GM18858 (cell line): ENCODE measurements around the gene SAP25.

ENCODE experiments used
- ATAC-seq: cut with Tn5 transposase; IDR thresholded peaks from one replicate; pipeline ENCODE4 v1.9.1; 2021; ENCODE audit not compliant: unreplicated experiment

SAP25 gene

DNA sequence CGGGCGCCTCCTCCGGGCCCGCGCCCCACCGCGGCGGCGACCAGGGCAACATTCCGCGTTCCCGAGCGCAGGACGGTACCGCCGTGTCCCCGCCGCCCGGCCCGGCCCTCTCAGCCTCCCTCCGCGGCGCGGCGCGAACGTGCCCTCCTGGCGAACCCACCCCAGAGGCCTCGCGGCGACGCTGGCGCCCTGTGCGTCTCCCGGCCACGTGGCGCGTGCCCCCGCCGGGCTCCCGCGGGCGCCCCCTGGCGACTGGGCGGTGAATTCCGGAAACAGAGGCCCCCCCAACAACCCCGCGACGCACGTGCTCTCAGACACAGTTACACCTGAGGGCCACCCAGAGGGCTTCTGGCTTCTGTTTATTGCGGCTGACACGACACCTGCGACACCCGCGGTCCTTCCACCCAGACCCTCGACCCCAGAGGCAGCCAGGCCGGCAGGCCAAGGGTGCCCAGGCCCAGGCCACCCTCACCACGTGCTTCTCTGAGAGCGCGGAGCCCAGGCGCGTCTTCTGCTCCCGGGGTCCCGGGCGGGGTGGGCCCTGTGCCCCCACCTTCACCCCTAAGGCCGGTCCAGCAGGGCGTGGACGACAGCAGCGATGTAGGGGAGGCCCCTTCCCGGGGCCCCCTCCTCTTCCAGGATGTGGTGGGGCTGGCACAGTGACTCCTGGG lies at the start of gene SAP25:
SAP25 (minus strand) TSS at position 210 of the 671 bp plus-strand sequence; CDS start at position 52, 158 bp downstream.
- ATAC-seq = no peak

DNA sequence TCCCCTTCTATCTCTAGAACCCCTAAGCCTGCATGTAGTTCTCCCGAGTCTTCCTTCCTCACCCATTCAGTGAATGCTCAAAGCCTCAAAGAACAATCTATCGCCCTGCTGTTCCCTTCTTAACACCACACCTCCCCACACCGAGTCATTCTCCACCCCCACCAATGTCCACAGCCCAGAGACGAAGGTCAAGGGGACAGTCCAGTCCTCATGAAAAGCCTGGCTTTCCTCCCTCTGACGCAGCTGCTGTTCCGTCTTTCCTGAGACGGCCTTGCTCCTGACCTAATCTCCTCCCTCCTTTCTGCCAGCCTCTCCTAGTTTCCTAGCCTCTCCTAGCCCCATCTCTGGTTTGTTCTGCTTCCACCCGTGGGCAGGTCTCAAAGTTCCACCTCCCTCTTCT lies 47.9 kb upstream of the SAP25 start:
- ATAC-seq = no peak

DNA sequence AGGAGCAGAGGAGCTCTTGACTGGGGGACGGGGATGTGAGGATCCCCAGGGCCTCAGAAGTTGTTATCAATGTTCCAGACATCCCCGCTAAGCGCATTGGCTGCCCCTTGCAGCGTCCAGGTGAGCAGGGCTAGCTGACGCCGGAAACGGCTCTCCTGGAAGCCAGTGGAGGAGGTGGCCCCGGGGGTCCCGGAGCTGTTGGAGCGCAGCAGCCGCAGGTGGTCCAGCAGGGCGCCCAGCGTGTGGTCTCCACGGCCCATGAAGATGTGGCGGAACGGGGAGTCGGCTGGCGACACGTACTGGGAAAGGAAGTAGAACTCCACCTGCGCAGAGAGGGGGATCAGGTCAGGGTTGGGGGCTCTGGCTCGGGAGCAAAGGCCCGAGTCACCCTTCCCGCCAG lies 47.1 kb upstream of the SAP25 start:
- no peak for ATAC-seq

- ATAC-seq = no peak
Measured at GRCh38 chr7:100620239-100620638, 46.5 kb upstream of the SAP25 start.

DNA sequence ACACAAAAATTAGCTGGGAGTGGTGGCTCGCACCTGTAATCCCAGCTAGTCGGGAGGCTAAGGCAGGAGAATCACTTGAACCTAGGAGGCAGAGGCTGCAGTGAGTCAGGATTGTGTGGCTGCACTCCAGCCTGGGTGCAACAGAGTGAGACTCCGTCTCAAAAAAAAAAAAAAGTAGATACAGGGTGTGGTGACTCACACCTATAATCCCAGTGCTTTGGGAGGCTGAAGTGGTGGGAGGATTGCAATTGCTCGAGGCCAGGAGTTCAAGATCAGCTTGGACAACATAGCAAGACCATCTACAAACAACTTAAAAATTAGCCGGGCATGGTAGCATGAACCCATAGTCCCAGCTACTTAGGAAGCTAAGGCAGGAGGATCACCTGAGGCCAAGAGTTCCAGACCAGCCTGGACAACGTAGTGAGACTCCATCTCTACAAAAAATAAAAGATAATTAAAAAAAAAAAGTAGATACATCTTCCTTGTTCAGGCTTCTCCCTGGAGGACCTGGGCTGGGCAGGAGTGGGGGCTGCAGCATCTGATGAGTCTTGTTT lies 40.7 kb upstream of the SAP25 start:
- no peak for ATAC-seq

DNA sequence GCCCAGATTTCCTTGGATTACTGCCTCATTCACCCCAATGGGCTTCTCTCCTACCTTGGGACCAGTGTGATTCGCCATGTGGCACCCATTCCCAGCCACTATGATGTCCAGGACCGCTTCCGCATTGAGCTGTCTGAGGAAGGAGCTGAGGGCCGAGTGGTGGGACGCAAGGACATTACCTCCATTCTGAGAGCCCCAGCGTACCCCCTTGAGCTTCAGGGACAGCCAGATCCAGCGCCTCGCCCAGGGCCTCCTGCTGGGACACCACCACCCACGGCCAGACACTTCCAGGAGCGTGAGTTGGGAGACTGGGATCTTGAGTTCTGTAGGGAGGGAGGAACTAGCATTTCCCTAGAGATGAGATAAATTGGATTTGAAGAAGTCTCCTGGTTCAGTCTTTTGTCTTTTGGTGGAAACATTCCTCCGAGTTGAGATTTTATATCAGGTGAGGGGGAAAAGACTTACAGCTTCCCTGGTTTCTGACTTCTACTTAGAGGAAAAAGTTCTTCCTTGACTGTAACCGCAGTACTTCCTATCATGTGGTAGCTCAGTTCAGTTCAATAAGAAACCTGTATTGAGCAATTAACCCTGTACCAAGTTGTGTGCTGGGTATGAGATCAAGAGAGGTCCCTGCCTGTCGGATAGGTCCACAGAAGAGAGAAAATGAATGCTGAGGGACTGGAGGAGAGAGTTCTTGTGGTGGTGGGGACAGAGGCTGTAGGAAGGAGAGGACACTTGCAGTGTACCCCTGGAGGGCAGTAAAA lies 39.9 kb upstream of the SAP25 start:
- no peak for ATAC-seq

DNA sequence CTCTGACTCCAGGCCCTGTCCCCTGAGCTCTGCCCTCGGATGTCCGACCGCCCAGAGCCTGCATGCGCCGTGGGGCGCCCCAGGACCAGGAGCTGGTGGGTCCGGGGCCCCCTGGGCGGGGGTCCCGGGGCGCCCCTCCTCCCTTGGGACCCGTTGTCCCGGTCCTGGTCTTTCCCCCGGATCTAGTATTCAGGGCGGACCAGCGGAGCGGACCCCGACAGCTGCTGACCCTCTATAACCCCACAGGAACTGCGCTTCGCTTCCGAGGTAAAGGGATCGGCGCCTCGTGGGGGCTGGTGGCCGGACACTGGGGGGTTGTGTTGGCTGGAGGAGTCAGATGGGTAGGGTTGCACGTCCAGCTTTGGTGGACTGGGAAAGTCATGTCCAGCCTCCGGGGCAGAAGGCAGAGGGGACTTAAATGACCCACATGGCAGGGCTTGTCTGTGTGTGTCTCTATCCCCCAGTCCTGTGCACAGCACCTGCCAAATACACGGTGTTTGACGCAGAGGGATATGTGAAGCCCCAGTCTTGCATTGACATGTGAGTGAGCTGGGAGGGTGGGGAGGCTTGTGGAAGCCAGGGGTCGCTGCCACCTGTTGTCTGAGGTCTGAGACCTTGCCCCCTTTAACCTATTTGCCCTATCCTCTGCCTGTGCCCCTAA lies 39.2 kb upstream of the SAP25 start:
- ATAC-seq = no peak

DNA sequence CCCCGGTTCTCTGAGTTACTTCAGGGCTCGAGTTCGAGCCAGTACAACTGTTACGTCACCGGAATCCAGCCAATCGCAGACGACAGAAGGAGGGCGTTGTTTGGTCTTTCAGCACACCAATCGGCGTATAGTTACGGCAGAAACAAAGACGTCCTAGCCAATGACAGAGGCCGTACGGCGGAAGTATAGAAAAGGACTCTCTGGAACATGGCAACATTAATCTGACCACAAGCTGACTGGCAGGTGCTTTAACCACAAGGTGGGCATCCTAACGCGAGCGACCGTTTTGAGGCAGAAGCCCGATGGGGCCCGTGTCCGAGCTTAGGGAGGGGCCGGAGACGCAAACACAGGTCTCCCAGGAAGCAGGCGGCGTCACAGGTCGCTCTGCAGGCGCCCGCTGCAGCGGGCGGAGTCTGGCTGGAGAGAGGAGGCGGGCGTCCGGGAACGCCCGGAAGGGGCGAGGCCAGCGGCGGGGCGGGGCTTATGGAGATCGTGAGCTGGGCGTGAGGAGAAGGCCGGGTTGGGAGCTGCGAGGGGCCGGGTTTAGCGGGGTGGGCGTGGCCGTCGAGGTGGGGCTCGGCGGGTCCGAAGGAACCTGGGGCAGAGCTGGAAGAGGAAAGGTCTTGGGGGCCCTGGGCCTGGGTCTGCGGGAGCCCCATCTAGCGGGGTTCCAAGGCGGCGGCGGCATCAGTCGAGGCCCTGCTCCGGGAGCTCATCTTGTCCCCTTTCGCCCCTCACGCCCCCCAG lies 38.5 kb upstream of the SAP25 start, which contains the start of gene MOSPD3:
MOSPD3 (plus strand) TSS at position 558 of the 747 bp plus-strand sequence. CDS start 252 bp downstream, outside the sequence.
- ATAC-seq = peak; percentile 79

GRCh38 chr7:100609958-100610357 lies 36.3 kb upstream of the SAP25 start:
- ATAC-seq = no peak

DNA sequence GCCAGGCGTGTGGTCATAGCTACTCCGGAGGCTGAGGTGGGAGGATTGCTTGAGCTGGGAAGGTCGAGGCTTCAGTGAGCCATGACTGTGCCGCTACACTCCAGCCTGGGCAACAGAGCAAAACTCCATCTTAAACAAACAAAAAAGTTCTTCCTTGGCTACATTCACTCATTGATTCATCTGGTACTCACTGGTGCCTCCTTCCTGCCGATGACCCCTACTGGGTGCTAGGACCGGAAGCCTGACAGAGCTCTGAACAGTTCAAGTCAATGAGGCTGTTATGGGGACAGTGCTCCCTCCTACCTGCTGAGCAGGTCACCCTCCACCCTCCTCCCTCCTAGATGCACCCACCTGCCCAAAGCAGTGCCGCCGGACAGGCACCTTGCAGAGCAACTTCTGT lies 33.4 kb upstream of the SAP25 start:
- ATAC-seq = no peak

GRCh38 chr7:100606313-100606712 lies 32.6 kb upstream of the SAP25 start:
- ATAC-seq = no peak

GRCh38 chr7:100604976-100605911 lies 31.5 kb upstream of the SAP25 start:
- no peak for ATAC-seq

- ATAC-seq = no peak
Measured at GRCh38 chr7:100604028-100604975, 30.6 kb upstream of the SAP25 start.

DNA sequence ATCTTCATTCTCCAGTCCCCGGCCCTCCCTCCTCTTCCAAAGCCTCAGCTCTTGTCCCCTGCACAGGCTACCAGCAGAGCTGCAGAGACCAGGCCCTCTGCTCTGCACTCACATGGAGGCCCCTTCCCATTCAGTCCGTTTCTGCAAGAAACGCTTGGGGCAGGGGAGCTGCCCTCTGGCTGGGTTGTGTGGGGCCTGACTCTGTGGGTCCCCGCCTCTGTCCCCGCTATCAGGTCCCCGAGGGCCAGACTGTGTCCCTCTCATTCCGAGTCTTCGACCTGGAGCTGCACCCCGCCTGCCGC lies 30.0 kb upstream of the SAP25 start:
- ATAC-seq = no peak

DNA sequence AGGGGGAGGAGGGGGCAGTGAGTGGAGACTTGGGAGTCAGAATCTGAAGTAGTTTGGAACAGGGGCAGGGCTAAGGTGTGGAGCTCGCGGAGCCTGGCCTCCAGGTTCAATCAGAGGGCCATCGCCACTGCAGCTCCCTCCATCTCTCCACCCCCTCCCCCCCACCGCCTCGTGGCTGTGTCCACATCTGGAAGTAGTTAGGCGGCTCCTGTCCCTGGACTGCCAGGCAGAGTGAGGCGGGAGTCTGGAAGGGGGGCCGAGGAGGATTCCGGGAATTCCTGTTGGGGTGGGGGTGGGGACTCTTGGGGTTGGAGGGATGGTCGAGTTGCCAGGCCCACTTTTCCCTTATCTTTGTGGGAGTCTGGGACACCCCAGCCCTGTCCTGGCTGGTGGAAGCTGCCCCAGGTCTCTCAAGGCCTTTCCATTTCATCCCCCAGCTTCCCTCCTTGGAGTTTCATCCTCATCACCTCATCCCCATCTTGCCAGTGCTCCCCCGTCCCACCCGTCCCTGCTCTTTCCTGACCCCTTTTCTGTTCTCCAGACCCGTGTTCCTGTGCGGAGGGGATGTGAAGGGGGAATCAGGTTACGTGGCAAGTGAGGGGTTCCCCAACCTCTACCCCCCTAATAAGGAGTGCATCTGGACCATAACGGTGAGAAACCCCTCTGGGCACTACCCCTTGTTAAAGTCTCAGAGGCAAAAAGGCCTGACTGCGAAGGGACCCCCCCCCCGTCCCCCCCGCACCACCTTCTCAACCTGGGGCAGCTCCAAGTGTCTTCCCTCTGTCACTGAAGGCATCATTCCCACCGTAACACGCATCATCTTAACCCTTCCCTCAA lies 29.4 kb upstream of the SAP25 start:
- no peak for ATAC-seq

DNA sequence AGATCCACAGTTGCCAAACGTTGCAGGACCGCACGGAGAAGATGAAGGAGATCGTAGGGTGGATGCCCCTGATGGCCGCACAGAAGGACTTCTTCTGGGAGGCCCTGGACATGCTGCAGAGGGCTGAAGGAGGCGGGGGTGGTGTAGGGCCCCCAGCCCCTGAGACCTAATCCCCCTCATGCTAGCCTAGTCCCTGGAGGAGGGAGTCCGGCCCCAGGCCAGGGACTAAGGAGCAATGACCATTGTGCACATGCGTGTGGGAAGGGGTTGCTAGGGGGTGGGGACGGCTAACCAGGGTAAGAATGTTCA lies 27.0 kb upstream of the SAP25 start:
- ATAC-seq = no peak

DNA sequence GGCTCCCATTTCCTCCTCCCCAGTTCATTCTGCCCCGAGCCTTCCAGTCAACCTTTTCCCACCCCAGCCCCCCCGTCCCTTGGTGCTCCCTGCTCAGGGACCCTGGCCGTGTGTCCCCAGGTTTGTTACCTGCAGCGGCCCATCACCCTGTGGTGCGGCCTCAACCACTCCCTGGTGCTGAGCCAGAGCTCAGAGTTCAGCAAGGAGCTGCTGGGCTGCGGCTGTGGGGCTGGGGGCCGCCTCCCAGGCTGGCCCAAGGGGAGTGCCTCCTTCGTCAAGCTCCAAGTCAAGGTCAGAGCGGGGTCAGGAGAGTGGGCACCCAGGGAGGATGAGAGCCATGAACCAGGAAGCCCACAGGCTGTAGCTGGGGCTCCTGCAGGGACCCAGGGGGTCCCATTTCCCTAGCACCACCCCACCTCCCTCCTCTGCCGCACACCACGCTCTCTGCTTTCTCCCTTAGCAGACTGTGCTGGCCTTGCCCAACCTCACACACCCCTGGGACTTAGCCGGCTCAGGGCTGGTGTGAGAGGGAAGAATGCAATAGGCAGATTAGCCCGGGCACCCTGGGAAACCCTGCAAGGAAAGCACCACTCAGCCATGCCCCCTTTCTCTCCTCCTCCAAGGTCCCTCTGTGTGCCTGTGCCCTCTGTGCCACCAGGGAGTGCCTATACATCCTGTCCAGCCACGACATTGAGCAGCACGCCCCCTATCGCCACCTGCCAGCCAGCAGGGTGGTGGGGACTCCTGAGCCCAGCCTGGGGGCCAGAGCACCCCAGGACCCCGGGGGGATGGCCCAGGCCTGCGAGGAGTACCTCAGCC lies 26.4 kb upstream of the SAP25 start:
- ATAC-seq = no peak
